Fibroblast of gingiva (primary cell): ENCODE data around the gene RYR3.

Experiments
- DNase-seq: peaks from one replicate; pipeline ENCODE4 v3.0.0-alpha.2; 2011; ENCODE audit warnings: low read depth

The RYR3 gene

DNA sequence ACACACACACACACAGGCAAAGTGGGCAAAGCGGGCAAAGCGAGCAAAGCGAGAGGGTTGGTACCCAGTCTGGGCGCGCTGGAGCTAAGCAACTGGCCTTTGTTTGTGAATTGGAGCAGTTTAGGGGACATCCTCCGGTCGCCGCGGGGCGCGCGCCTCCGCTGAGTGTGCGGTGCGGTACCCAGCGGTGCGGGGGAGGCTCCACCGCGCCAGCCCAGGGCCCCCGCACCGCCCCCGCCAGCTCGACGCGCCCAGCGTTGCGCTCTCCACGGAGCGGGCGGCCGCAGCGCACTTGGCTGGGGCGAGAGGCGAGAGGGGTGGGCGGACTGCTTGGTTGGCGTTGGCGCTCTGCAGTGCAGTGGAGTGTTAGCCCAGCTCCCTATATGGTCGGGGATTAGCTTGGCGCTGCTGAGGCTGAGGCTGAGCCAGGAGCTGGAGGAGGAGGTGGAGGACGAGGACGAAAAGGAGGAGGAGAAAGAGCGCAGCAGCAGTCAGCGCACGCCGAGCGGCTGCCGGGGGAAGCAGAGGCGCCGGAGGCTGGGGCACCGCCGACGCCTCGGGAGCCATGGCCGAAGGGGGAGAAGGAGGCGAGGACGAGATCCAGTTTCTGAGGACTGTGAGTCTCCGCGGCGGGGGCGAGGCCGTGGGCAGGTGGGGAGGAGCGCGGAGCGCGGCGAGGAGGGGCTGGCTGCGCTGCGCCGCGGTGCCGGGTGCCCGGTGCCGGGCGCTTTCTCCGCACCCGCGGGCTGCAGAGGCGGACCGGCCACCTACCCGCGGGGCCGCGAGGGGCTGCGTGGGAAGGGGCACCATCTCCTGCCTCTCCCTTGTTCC lies at the start of gene RYR3:
RYR3 (plus strand) TSS at position 487 of the 831 bp plus-strand sequence; CDS start at position 566, 79 bp downstream.
- DNase-seq = no peak

GRCh38 chr15:33262306-33262705 lies 48.5 kb upstream of the RYR3 start:
- DNase-seq = no peak

- DNase-seq = no peak
These were observed 33.1 kb upstream of the RYR3 start for GRCh38 chr15:33277689-33278088.

GRCh38 chr15:33278816-33279612 lies 31.8 kb upstream of the RYR3 start:
- DNase-seq = peak; percentile 76

DNA sequence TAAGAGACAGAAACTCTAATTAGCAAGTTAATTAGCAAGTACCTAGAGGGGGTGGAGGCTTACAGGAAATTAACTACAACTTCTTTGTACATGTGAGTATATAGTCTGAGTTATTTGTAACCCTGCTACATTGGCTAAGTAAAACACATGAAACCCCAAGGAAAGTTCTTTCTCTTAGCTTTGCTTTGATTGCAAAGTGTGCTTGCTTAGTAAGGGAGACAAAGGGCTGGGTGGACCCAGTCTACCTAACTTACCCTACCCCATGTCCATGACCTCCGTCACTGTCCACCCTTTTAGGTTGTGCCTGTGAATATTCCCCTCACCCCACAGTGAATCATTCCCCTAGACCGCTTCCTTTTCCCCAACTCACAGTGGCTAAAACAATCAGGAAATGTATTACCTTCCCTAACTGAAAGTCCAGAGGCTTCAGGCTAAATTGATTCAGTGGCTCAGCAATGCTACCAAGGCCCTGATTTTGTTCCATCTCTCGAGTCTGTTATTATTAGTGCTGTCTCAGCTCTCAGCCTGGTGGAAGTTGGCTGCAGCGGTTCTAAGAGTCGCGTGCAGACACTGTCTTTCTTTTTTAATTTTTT lies 31.1 kb upstream of the RYR3 start:
- DNase-seq = no peak

DNA sequence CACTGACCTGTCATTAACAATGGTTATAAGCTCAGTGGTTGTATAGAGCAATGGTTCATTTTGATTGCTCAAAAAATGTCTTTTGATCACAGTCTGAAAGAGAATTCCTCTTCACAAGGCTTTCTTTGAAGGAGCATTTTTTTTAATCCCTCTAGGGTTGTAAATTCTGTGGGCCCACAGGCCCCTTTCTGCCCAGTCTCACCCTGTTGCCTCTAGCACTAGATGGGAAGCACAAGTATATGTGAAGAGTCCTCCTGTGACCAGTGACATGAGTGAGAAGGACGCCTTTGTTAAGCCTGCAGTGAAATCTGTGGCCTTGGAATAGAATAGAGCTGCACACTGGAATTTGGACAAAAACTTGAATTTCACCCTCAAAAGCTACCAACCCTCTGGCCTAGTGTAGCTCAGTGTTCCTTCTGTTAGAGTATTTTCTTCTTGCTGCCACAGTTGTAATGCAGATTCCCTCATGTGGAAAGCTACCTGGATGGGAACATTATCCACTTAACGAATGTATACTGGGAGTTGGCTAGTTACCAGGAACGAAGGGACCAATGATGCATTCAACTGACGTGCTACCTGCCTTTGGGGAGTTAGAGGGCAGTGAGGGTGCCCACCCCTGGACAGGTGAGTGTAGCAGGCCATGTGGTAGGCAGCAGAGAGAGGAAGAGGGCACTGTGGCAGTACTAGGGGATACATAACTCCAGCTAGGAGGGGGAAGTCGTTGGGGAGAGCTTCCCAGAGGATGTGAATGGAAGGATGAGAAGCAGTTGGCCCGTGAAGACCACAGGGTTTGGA lies 28.3 kb upstream of the RYR3 start:
- DNase-seq = no peak

DNA sequence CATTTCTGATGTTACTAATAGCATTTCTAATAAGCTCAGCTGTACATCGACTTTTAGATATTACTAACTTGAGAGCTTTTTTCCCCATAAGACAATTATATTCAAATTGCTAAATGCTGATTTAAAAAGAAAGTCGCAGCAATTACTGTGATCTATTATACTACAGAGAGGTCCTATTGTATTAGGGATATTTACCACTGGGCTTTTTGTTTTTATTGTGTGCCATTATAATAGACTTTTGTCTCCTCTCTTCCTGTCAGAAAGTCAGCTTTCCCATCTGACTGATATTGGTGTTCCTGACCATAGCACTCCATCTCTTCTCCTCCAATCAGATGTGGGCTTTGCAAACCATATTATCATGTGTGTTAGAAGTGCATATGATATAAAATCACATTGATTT lies 27.2 kb upstream of the RYR3 start:
- no peak for DNase-seq

DNA sequence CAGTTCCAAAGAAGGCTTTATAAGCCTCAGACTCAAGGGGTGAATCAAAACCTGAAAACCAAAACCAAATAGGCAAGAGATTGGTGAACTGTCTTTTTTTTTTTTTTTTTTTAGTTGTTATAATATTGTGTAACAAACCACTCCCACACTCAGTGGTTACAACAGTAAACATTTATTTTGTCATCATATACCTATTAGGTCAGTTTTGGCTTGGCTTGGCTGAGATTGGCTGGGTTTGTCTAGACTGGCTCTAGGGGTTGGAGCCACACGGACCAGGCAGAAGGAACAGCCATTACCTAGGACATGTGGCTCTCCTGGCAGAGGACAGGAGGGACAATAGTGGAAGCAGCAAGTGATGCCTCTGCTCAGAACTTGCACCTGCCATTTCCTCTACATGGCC lies 26.4 kb upstream of the RYR3 start:
- no peak for DNase-seq

- peak; percentile 30 for DNase-seq
These were observed 18.0 kb upstream of the RYR3 start for GRCh38 chr15:33292717-33293307.

DNA sequence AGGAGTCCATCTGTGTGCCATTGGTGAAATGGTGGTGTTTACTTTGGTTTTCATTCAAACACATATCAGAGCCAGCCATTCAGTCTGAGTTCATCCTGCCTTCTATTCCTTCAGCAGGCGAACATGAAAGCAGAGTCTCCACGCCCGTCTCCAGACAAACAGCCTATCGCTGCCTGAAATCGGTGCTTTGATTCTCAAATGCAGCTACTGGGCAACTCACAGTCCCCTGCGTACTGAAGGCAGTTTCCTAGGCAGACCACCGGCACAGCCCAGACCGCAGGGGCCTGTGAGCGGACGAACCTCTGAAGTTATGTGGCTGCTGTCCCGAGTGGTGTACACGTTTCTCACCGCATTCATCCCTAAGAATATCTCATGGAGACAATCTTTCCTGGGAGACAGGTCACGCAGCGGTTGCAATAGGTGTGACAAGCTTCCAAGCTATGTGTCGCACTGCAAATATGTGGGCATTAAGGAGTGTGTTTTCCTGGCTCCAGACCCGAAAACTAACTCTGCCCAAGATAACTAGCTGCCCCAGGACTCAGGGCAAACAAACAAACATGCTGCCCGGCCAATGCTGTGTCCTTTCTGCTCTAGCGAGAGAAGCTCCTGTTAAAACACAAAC lies 16.9 kb upstream of the RYR3 start:
- DNase-seq = peak; percentile 16

- no peak for DNase-seq
These were observed 14.7 kb upstream of the RYR3 start for GRCh38 chr15:33296050-33296449.

GRCh38 chr15:33296856-33297255 lies 13.9 kb upstream of the RYR3 start:
- DNase-seq = no peak

DNA sequence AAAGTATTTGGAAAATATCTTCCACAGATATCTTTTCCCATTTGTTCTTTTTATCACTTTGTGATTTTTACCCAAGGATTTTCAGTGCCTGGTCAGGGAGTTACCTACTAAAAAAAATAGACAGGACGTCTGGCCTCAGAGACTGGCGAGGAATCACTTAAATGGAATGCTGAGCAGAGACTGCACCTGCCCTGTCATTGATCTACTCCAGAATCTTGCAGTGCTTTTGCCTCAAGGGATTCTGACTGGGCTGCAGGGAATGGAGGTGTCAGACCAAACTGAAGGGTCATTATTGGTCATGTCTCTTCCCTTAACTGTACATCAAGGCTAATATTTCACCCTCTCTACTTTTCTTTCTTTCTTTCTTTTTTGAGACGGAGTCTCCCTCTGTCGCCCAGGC lies 12.1 kb upstream of the RYR3 start:
- DNase-seq = no peak

- no peak for DNase-seq
These were observed 5.8 kb upstream of the RYR3 start for GRCh38 chr15:33304924-33305323.

DNA sequence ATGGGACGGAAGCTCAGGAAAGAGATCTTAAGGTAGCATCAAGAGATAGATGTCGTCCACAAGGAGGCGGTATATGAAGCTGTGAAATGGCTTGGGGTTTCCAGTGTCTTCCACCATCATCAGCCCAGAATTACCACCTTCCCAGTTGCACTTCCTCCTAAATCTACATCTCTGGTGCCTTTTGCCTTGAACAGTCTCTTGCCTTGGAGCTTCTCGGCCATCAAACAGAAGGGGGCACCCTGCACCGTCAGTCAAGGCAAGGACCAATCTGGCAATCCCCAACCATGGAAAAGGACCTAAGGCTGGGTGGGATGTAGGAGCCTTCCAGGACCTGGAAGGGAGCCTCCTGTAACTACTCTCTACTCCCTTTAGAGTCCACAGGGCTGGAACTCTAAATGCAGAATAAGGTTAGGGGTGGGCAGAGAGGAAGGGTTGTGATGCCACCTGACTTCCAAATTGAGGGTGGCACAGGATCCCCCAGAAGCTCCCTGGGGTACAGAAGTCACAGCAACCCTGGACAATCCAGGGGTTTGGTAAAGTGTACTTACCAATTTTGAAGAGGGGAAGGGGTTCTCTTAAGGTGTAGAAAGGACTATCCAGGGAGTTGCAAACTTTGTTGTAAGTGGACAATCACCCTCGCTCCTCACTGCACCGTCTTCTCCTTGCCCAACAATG lies 1.0 kb upstream of the RYR3 start:
- DNase-seq = no peak

- no peak for DNase-seq
These were observed 675 bp downstream of the RYR3 start for GRCh38 chr15:33311312-33311971.

- DNase-seq = no peak
These were observed 2.7 kb downstream of the RYR3 start for GRCh38 chr15:33313491-33313890.

DNA sequence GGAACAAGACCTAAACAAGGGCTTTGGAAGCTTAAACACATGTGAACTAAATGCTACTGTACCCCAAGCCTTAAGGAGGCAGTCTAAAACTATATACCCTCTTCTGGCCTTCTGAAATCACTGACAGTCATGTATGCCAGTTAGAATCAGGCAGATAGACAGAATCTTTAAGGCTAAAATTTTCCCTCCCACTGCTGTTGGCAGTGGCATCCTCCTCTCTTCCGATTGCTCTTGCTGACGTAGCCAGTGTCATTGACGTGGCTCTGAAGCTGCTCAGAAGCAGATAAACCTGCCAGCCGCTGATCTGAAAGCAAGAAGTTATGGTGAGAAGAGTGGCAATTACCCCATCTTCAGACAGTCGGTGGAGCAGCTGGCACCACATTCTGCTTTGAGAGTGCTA lies 3.3 kb downstream of the RYR3 start:
- no peak for DNase-seq

DNA sequence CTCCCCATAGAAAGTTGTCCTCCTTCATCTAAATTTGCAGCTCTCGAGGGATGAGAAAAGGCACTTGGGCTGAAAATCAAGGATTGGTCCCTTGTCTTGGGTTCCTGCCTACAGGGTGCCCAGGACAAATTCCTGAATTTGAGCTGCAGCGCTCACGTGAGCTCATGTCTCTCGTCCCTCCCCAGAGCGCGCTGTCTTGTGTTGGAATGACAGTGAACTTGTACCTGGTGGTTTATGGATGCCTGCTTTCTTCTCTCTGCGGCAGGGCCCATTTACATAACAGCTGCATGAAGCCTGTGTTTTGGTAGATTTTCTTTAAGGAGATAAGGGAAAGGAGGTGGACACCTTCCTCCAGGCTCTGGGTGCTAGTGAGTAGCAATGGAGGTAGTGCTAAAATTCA lies 4.3 kb downstream of the RYR3 start:
- no peak for DNase-seq

- DNase-seq = no peak
These were observed 7.1 kb downstream of the RYR3 start for GRCh38 chr15:33317896-33318295.
